Ammon's horn (tissue), 1 donor: ENCODE data around the gene ETV4.
A peak's percentile ranks its signal among the peaks of the same experiment; 100 is the strongest.

ENCODE experiments used
- DNase-seq: peaks from one replicate; pipeline ENCODE4 v3.0.0-alpha.2; 2016; ENCODE audit warnings: low spot score

The ETV4 gene

GRCh38 chr17:43546319-43547188 lies at the start of gene ETV4:
Gene ETV4 (minus strand): TSS chr17:43546340. CDS start chr17:43545617, 723 bp downstream.
- DNase-seq = peak; percentile 90

DNA sequence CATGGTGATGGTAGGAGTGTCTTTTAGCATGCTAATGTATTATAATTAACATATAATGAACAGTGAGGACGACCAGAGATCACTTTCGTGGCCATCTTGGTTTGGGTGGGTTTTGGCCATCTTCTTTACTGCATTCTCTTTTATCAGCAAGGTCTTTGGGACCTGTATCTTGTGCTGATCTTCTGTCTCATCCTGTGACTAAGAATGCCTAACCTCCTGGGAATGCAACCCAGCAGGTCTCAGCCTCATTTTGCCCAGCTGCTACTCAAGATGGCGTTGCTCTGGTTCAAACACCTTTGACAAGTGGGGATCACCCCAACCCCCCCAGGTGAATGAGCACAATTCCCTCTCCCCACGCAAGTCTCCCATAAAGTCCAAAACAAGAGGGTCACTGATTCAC lies 49.3 kb upstream of the ETV4 start:
- no peak for DNase-seq

DNA sequence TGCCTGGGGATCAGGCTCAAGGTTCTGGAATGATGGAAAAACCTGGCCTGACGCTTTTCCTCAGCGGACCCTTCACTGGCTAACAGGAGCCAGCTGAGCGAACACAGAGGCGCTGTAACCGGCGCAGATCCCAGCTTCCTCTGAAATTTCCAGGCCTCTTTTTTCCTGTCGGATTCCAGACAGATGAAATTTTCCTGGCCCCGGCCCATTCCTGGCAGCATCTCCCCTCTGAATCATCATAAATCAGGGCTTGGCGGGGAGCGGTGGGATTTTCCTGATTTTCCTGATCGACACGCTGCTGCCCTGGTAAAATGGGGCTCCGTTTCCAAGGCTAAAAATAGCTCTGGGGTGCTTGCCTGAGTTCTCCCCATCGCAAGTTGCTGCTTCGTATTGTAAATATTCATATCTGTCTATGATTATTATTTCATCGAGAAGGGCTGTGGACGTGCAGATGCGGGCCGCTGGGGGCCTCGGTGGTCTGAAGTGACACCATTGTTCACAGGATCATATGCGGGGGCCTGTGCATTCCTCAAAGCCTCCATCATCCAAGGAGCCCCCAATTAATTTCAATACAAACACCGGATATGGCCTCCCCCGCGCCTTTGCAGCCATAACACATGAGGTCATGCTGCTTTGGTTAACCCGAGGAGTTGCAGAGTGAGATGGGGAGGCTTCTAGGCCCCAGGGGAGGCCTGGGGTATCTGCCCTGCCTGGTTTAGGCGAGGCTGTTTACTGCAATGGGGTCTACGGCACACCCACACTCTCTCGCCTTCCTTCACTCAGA lies 45.8 kb upstream of the ETV4 start:
- DNase-seq = no peak

- DNase-seq = no peak
Observed at GRCh38 chr17:43591001-43591400, 44.9 kb upstream of the ETV4 start.

DNA sequence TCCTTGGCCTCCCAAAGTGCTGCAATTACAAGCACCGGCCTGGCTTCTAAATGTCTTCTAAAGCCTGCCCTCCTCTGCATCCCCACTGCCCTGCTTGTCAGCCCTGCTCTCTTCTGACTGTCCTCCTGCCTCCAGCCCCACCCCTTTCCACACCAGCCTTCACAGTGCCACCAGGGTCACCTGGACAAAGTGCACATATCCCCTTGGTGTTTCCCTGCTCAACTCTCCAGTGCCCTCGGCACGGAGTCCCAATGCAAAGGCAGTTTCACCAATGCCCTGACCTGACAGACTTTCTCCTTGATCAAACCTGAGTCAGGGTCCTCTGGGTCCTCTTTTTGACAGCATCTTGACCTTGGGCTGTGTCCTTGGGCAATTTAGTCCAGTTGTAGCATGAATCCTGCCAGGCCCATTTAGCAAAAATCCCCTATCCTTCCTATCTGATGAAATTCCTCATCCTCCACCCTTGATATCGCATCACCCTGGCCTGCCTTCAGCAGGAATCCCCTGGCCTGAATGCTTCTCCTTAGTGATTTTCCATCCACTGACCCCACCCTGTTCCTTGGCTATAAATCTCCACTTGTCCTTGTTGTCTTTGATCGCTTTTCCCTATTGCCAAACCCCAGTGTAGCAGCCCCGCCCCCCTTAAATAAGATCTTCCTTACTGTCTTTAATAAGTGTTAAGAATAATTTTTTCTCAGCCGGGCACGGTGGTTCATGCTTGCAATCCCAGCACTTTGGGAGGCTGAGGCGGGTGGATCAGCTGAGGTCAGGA lies 42.7 kb upstream of the ETV4 start:
- DNase-seq = no peak

DNA sequence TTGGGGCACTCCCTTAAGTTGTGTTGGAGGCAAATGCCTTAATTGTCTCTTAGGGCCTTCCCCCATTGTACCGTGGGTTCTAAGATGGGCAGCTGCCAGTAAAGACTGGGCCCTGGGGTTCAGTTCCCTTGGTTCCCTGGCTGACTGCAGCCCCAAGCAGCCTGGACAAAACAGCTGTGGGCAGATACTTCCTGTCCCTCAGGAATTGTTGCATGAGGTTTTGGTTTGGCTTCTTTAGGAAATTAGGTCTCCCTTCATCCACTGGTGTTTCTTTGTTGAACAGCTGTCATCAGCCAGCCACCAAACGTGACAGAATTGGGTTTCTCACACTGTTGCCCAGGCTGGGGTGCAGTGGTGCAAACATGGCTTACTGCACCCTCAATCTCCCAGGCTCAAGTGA lies 42.0 kb upstream of the ETV4 start:
- DNase-seq = no peak

DNA sequence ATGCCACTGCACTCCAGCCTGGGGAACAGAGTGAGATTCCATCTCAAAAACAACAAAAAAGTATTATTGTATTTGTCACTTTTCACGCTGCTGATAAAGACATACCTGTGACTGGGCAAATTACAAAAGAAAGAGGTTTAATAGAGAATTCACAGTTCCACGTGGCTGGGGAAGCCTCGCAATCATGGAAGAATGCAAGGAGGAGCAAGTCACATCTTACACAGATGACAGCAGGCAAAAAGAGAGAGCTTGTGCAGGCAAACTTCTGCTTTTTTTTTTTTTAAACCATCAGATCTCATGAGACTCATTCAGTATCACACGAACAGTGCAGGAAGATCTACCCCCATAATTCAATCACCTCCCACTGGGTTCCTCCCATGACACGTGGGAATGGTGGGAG lies 41.5 kb upstream of the ETV4 start:
- no peak for DNase-seq

DNA sequence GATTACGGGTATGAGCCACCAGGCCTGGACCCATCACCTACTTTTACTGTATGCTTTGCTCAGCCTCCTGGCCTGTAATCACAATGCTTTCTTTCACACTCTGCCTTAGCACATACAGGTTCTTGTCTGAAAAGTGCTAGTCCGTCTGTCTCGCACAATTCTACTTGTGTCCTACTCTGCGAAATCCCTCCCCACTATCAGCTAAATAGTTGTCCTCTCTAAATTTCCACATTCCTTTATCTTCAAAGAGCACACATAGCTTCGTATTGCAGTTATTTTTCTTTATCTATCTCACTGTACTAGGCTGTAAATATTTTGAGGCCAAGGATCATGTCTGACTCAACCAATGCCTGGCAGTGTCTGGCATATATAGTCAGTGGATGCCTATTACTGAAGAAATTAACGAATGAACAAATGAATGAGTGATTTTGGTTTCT lies 38.5 kb upstream of the ETV4 start:
- no peak for DNase-seq

- DNase-seq = no peak
Observed at GRCh38 chr17:43583332-43583731, 37.2 kb upstream of the ETV4 start.

- no peak for DNase-seq
Observed at GRCh38 chr17:43581613-43582012, 35.5 kb upstream of the ETV4 start.

GRCh38 chr17:43581130-43581529 lies 35.0 kb upstream of the ETV4 start:
- no peak for DNase-seq

GRCh38 chr17:43579566-43580140 lies 33.5 kb upstream of the ETV4 start:
- no peak for DNase-seq

DNA sequence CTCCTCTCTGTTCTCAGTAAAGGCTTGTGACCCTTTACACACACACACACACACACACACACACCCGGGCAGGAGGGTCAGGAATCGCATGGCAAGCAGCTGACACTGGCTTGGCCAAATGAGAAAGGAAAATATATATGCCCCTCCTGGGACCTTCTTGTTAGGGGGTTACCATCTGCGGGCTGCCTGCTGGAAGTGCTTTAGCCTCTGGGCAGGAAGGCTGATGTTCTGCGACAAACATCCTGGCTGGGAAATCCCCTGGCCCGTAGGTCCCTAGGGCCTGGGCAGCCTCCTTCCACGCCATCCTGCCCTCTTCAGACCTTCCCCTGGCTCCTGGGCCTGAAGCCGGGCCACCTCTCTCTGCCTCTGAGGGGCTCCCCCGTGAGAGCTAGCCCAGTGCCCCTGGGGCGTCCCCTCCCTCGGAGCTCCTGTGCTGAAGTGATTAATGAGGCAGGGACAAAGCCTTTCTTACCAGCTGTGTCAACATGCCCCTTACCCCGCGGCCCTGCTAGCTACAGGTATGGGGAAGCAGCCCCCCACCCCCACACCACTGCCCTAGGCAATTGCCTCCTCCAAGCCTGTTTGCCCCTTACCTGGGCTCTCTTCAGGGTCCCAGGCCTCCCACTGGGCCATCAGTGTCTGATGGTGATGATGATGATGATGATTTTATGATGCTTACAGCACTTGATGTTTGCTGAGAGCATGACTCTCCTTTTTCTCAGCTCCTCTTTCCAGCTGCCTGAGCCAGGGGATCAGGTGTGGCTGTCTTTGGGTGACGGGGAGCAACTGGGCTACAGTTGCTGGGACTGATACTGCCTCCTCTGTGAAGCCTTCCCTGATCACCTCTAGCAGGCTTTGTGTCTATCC lies 32.8 kb upstream of the ETV4 start:
- DNase-seq = no peak

GRCh38 chr17:43578404-43578698 lies 32.2 kb upstream of the ETV4 start:
- DNase-seq = no peak

GRCh38 chr17:43577664-43578403 lies 31.7 kb upstream of the ETV4 start:
- no peak for DNase-seq

DNA sequence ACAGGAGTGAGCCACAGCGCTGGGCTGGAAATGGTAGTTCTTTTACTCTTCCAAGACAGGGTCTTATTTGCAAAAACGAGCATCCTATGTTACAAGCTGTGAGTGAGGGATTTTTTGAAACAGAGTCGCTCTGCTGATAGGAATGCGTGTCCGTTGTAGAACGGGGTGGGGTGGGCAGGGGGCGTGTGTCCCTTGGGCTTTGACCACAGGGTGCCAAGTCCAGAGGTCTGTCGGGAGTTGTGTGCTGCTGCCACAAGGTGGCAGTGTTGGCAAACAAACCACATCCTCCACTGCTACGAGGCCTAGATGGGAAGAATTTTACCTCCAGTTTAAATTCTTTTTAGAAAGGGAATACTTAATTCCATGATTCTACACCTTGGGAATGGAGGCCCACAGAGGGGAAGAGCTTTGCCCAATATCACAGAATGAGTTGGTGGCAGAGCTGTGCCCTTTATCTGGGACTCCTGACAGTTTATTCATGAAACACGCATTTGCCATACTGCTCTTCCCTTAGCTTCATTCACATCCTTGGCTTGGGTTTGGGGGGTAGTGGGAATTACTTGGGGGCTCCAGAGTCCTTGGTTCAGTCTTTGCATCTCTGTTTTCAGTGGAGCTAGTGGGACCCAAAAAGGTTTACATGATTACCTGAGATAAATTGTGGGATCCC lies 30.6 kb upstream of the ETV4 start:
- peak; percentile 87 for DNase-seq

DNA sequence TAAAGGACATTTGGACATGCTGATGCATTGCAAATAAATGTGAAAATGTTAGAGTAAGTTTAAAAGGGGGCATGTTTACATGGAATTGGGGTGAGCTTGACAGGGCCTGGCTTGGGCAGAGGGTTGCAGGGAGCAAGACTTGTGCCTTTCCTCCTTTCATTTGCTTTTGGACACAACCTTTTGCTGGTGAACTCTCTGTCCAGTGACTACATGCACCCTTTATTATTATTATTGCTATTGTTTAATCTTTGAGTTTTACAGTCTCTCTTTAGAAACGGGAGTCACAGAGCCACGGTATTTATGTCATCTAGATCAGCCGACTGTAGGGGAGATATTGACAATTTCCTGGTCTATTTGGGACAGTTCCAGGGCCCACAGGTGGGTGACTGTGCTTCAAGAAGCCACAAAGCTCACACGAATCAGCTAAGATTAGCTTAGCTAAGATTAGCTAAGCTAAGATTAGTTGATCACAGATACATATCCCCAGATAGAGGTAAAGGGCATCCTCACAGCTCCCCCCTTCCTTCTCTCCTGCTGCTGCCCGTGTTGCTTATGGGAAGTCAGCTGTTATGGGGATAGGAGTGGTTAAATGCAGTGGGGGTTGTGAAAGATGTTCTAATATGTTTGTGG lies 28.9 kb upstream of the ETV4 start:
- no peak for DNase-seq

GRCh38 chr17:43574348-43574747 lies 28.2 kb upstream of the ETV4 start:
- no peak for DNase-seq

DNA sequence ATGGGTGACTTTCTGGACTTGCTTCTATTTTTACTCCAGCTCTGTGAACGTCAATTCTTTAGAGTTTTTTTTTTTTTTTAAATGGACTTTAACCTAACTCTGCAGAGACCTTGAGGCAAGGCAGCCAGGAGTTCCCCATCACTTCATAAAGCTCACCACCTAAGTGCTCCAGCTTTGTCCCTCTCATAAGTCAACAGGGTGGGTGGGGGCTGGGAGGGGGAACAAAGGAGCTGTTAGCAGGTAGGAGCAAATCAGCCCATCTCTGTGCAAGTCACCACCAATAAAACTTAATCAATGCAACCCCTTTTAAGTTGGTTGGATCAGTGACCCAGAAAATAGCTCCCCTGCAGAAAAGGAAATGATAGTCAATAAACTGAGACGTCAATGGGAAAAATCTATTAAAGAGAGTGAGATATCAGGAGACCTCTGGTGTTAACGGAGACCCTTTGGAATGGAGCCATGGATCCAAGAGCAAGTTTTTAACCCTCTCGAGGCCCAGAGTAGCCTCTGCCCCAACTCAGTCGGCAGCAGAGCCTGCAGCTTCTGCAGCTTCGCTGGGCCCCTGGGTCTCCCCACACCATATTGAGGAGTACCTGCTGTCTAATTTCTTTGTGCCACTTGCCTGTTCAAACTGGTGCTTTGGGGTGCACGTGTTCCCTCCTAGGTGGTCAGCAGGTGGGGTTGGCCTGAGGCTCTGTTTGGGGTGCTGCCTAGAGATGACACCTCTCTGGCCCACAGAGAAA lies 27.6 kb upstream of the ETV4 start:
- DNase-seq = no peak
